C4-2B (cell line): Measurements from ENCODE around the gene HOXD9.
A peak's percentile ranks its signal among the peaks of the same experiment; 100 is the strongest.

Source experiments
- H3K27ac ChIP-seq: fragments of 450-650 bp; 2 replicates; pipeline ENCODE4 v1.5.1; 2017
- ZFX ChIP-seq: fragments of 450-650 bp; IDR thresholded peaks from 2 replicates; pipeline ENCODE4 v1.6.1; 2017
- TF ChIP-seq, protein P1 (sequence below): fragments of 450-650 bp; conservative IDR thresholded peaks from 2 replicates; pipeline ENCODE4 v1.5.1; 2017; ENCODE audit warnings: mild to moderate bottlenecking

The HOXD9 gene

DNA sequence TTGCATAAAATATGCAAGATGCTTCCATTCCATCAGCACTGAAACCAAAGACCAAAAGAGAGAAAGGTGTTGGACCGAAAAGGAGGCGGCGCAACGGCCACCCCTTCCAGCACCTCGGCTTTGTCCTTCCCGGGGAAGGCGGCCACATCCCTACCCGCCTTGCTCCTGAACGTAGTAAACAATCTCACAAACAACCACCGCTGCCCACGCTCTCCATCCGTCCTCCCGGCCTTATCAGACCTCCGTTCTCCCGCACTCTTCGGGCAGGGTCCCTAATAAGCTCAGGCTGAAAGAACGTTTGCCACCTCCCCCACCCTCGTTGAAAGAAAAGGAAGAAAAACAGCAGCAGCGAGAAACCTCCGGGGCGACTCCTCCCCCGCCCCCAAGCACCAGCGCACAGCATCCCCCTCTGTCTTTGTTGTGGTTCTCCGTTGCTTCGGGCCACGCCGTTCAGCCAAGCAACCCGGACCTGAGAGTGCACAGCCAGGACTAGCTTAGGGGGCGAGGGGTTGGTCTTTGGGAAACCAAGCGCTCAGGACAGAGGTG is 43.2 kb upstream of the HOXD9 start:
- TF ChIP-seq, protein P1, sequence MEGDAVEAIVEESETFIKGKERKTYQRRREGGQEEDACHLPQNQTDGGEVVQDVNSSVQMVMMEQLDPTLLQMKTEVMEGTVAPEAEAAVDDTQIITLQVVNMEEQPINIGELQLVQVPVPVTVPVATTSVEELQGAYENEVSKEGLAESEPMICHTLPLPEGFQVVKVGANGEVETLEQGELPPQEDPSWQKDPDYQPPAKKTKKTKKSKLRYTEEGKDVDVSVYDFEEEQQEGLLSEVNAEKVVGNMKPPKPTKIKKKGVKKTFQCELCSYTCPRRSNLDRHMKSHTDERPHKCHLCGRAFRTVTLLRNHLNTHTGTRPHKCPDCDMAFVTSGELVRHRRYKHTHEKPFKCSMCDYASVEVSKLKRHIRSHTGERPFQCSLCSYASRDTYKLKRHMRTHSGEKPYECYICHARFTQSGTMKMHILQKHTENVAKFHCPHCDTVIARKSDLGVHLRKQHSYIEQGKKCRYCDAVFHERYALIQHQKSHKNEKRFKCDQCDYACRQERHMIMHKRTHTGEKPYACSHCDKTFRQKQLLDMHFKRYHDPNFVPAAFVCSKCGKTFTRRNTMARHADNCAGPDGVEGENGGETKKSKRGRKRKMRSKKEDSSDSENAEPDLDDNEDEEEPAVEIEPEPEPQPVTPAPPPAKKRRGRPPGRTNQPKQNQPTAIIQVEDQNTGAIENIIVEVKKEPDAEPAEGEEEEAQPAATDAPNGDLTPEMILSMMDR, result no peak
- no peak for TF ChIP-seq ZFX
- no peak overlapping the region for H3K27ac ChIP-seq

DNA sequence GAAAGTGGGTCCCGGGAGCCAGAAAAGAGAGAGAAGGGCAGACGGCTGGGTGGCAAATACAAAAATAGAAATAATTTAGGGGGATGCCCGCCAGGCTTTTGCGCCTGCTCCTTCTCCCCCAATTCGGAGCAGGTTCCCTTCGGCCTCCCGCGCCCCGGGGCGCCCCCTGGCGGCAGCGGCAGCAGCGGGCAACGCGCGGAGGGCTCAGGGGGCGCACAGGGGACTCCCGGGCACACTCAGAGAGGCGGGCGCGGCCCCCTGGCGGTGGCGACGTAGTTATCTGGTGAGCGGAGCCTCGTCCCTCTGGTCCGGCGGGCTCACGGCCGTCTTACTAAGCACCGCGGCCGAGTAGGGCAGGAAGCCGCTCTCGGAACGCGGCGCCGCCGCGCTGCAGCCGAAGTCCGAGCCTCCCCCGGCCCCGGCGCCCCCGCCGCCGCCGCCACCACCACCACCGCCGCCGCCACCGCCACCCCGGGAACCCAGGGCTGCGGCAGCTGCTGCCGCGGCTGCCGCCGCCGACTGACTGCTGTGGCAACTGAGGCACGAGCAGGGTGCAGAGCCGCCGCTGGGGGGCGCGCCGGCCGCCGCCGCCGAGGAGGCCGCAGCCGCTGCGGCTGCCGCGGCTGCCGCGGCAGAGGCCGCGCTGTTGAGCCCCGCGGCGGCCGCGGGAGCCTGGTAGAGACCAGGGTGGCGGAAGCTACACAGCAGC is 42.5 kb upstream of the HOXD9 start:
- no peak overlapping the region for H3K27ac ChIP-seq
- peak; percentile 31; the same call in 1 of the 2 replicates for TF ChIP-seq ZFX
- TF ChIP-seq, protein P1, result peak; percentile 89

DNA sequence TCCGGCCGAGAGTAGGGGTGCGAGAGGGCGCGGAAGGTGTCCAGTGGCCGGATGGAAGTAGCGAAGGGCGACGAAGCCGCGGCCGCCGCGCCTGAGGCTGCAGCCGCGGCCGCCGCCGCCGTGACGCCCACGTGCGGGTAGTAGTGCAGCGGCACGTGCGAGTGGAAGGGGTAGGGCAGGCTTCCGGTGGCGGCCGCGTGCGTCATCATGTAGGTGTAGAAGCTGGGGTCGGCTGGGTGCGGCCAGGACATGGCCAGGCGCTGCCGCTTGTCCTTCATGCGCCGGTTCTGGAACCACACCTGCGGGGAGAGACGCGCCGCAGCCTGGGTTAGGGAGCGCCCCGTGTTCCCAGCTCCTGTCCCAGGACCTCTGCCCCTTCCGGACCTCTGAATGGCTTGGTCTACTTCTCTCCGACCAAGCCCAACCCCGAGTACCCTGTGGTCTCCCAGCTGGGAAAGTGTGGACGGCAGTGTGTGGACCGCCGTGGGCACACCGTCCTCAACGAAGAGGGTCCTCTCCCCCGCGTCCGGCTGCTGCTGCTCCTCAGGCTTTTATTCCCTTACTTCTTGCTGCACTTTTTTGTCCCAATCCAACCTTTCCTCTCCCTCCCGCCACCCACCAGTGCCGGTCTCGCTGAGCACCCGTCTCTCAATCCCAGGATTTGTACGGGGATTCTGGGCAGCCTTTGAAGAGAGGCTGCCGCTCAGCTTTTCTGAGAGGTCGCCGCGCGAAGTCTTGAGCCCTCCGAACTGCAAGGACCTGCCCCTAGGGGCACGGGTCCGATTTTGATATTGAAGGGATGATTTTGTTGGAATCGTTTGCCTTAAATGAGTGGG is 41.8 kb upstream of the HOXD9 start:
- H3K27ac ChIP-seq, result no peak overlapping the region
- TF ChIP-seq, protein P1, result 0 out of 2 replicates have a peak, but pooled peaks have one; percentile 33
- no peak for TF ChIP-seq ZFX

DNA sequence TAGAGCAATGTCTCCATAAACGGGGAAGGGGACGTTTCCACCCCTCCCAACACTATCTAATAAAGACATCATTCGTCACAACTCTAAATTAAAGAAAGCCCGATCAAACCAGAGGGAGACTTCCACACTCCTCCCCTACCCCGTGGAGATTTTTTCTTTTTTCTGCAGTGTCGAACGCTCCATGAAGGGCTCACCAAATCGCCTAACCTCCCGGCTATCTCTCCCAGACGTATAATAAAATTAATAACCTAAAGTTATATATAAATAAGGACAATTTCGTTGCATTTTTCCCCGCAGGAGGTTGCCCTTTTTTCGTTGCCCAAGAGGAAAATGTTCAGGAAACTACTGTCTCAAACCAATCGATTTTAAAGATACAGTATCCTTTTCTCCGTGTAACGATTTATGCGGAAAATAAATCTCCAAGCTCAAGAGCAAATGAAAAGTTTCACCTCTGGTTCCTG is 41.1 kb upstream of the HOXD9 start:
- TF ChIP-seq, protein P1, result no peak
- no peak for TF ChIP-seq ZFX
- H3K27ac ChIP-seq, result no peak overlapping the region

DNA sequence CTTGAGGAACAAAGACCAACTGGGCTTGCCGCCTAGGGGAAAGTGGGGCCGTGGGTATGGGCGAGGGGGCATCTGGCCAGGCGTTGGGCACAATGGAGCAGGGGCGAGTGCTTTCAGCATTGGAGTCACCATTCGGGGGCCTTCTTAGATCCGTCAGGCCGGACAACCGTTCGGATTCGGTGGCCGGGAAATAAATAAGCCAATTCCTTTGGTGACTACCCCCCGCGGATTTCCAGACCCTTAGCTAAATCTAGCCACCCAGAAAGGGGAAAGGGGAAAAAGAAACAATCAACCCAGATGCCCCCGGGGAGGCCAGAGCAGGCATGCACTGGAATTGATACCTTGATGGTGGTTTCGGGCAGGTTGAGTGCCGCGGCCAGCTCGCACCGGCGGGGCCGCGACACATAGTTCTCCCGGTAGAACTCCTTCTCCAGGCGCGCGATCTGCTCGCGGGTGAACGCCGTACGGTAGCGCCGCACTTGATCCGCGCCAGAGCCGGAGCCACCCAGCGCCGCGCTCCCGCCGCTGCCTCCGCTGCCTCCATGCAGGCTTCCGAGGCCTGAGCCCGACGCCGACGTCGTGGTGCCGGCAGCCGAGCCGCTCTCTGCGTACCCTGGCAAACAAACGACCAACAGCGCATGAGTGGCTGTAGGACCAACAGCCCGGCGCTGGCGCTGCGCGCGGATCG is 40.5 kb upstream of the HOXD9 start:
- H3K27ac ChIP-seq, result no peak overlapping the region
- TF ChIP-seq, protein P1, result no peak
- no peak for TF ChIP-seq ZFX

DNA sequence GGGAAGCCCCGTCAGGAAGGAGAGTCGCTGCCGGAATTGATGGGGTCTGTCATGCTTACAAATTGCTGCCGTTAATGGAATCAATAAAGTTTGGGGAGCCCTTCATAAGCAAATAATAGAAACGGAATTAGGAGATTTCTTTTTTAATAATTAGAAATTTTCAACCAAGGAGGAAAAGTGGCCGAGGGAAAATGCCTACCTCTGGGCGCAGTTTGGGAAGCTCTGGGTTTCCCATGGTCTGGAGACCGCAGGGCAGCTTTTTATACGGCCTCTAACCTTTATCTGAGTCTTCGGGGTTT is 40.0 kb upstream of the HOXD9 start:
- H3K27ac ChIP-seq, result no peak overlapping the region
- no peak for TF ChIP-seq ZFX
- TF ChIP-seq, protein P1, result no peak
